ENCODE measurements around the gene TBC1D4.
A peak's percentile ranks its signal among the peaks of the same experiment; 100 is the strongest.

TBC1D4 gene

DNA sequence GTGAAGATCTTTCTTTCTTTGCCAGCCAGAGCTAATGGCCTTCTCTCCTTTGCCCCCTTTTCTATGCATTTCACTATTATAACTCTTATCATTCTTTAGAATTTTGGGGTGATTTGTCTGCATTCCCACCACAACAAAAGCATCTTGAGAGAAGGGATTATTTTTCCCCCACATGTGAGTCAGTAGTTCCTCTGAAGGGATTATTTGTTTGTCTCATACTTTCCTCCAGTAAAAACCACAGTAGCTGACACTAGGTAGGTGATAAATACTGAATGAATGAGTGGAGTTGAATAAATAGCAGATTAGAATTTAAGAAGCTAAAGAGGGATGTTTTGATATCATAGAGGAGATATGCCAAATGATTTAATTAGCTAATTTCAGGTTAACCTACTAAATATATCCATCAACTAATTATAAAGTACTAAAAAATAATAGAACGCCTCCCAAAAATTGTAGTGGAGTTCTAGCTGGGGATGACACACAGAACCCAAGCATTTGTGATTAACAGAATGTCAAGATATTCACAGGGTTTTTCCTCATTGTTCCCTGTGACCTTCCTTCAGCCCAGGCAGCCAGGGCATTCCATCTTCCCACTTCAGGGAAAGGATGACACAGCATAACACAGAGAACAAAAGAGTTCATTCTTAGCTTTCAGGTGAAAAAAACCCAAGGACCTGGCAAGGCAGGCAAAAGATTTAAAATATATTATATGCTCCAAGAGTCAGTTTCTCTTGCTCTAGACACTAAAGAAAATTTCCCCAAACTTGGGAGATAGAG lies 3.5 kb upstream of the TBC1D4 start:
- no peak for DNase-seq

DNA sequence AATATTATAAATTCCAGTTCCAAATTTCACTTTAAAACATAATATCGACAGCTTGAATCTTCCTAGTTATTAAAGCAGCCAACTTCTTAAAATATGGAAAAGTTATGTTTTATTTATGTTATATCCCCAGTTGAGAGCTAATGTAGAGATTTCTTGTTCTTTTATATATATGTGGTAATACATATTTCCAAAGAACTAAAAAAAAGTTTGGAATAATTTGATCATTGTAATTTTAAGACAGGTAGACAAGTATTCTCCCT lies 781 bp upstream of the TBC1D4 start:
- no peak for DNase-seq

- DNase-seq = no peak
These were observed 546 bp downstream of the TBC1D4 start for GRCh38 chr13:75481176-75482069.

DNA sequence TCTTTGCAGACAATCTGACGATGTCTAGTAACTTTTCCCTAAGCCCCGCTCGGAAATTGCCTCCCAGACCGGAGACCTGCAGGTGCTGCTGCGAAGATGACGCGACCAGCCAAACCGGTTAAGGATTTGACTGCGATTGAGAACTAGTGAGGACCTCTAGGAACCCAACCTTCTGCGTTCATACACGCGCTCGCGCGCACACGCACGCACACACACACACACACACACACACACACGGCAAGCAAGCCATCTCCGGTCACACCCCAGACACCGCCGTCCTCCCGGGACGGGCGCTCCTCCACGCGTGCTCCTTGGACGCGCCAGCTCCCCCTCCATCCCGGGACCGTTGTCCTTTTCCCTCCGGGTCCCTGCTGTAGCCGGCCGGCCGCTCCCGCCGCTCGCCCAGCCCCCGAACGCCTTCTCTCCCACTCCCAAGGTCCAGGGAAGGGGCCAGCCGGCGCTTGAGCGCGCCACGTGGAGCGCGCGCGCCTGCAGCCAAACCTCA lies 1.2 kb downstream of the TBC1D4 start:
- no peak for DNase-seq

GRCh38 chr13:75479102-75479740 lies 2.7 kb downstream of the TBC1D4 start:
- peak; percentile 40 for DNase-seq

DNA sequence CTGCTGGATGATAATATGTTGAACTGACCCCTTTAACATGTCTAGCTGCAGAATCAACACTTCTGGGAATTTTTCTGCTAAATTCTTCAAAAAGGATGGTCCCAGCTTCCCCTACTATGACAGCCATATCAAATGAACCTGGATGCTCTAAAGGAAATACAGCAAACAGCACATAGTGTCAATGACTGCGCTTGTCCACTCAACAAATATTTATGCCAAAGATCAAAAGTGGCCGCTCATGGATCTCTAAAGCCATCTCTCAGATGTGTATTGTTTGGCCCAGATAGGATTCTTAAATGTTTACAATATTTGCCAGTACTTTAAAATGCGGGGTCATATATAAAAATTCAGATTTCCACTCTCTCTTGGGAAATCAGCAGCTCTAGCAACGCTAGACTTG lies 3.3 kb downstream of the TBC1D4 start:
- DNase-seq = no peak

DNA sequence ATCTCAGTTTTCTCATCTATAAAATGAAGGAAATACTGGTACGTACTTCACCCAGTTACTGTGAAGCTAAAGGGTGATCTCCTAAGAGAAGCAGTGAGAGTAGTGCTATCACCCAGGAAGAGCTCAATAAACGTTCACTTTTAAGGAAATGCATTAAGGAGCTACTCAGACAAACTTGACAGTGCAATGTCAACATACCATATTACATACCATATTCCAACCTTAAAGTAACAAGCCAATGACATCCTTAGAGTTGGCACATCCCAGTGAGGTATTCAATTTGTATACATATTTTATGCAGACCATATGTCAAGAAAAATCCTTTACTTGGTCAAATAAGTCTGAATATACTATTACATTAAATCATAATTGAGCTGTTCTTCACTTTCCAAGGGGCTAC lies 7.0 kb downstream of the TBC1D4 start:
- DNase-seq = no peak

GRCh38 chr13:75473468-75473867 lies 8.5 kb downstream of the TBC1D4 start:
- DNase-seq = no peak

DNA sequence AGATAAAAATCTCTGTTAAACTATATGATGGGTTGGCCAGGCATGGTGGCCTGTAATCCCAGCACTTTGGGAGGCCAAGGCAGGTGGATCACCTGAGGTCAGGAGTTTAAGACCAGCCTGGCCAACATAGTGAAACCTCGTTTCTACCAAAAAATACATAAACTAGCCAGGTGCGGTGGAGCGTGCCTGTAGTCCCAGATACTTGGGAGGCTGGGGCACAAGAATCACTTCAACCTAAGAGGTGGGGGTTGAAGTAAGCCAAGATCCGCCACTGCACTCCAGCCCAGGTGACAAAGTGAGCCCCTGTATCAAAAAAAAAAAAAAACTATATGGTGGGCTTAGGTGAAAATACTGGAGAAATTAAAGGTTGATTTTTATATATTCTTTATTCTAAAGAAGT lies 11.3 kb downstream of the TBC1D4 start:
- no peak for DNase-seq

- DNase-seq = no peak
These were observed 12.9 kb downstream of the TBC1D4 start for GRCh38 chr13:75469047-75469446.

DNA sequence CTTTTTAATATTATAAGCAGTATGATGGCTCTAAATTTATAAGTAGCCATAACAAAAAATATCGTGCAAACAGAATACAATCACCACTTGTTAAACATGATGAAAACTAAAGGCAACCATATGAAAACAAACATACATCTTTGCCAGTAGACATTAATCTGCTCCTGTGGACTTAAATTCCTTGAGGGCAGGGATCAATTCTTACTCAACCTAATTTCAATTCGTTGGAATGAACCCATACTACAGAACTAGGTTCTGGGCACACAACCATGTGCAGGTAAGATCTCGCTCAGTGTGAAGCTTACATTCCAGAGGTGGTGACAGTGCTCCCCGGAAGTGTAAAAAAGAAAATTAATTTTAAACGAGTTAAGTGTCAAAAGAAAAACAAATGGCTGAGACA lies 13.4 kb downstream of the TBC1D4 start:
- no peak for DNase-seq

DNA sequence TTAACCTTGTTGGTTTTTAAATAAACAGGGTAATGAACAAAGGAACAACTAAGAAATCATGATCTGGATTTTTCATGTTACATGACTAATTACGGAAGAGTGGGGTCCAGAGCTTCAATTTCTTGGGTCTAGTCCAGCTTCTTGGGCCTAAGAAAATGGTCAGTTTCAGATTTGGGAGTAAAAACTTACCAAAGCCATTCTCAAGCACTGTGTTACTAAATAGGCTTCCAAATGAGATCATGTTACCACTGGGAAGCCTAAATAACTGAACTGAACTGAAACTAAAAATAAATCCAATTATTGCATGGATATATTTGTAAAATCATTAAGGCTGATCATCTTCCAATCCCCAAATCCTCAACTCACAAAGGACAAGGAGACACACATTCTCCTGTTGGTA lies 13.9 kb downstream of the TBC1D4 start:
- no peak for DNase-seq

GRCh38 chr13:75467040-75467728 lies 14.8 kb downstream of the TBC1D4 start:
- DNase-seq = no peak

- no peak for DNase-seq
These were observed 16.7 kb downstream of the TBC1D4 start for GRCh38 chr13:75465236-75465635.

DNA sequence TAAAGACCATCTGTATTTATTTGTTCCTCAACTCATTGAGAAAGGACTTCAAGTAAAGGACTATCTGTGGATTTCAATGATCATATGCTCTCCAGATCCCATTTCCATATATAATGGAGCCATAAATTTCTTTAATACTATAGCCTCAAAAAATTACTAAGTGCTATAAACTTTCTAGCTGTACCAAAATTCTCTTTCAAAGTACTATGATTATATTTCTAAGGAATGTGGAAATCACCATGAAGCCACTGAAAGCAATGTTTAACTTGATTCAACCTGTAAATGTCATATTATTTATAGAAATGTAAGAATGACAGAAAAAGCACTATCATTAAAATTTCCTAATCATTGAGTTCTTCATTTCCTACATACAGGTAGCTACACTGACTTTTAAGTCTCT lies 20.7 kb downstream of the TBC1D4 start:
- no peak for DNase-seq

GRCh38 chr13:75460644-75461043 lies 21.3 kb downstream of the TBC1D4 start:
- DNase-seq = no peak

DNA sequence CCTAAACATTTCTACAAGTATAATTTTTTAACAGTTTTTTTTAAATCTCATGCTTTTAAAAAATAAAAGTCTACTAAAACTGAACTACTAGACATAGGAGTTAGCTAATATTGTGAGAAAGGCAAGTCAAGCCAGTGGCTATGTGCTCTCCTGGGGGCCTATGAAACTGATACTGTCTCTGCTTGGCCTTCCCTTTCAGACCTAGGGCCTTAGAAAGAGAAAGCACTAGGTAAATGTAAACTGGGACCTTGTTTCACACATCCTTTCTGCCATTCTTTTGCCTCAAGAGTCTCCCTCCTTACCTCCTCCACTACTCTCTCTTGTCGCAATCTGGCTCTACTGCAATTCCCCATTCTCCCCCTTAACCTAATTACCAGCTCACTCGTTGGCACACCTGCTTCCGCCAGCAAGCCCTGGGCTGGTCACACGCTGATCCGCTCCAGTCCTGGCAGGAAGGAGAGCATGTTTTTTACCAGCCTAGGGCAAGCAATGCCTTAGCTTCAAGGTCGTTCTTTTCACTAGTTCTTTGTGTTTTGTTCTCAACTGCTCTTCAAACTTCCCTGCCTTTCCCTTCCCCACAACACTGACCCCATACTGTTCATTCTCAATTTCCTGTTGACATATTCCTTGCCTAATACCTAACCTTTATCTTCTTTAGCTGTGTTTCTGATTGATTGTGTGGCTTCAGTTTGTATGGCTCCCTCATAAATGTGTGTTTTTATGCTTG lies 23.1 kb downstream of the TBC1D4 start:
- peak; percentile 67 for DNase-seq

GRCh38 chr13:75455962-75456361 lies 26.0 kb downstream of the TBC1D4 start:
- no peak for DNase-seq

DNA sequence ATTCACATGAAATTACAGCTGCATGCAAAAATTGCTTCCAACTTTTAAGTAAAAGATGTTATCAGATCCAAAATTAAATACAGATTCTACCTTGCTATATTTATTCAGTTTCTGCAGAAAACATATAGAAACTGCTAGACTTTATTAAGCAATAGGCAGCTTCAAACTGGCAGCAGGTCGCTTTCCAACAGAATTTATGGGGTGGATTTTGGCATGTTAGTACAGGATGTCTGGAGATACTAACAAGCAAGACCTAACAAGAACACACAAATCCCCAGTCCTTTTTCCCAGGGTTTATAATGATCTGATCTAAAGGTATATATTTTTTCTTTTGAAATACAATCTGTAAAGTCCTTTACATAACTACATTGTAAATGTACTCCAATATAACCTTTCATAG lies 27.5 kb downstream of the TBC1D4 start:
- no peak for DNase-seq

- no peak for DNase-seq
These were observed 29.4 kb downstream of the TBC1D4 start for GRCh38 chr13:75452564-75452963.

DNA sequence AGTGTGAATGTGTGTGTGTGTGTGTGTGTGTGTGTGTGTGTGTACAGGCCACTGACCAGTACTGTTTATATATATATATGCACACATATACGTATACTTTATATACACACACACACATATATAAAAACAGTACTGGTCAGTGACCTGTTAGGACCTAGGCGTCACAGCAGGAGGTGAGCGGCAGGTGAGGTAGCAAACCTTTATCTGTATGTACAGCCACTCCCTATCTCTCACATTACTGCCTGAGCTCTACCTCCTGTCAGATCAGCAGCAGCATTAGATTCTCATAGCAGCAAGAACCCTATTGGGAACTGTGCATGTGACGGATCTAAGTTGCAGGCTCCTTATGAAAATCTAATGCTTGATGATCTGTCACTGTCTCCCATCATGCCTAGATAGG lies 34.5 kb downstream of the TBC1D4 start:
- no peak for DNase-seq

GRCh38 chr13:75446874-75447273 lies 35.1 kb downstream of the TBC1D4 start:
- DNase-seq = no peak
